AG04449 (cell line): Measurements from ENCODE around the gene TRABD2A.

Source experiments
- CTCF ChIA-PET: fragments of 350-600 bp; formaldehyde crosslinking; extraction: SDS; loops from one replicate; lab custom pipeline; 2021; ENCODE audit warnings: antibody characterized with exemption; lab: Yijun Ruan, JAX
- POLR2A ChIA-PET: fragments of 400-600, 350-600 bp; formaldehyde crosslinking; extraction: SDS; loops from one replicate; lab custom pipeline; 2020; ENCODE audit warnings: antibody characterized with exemption, inconsistent platforms; lab: Yijun Ruan, JAX
- DNase-seq: peaks from one replicate; pipeline ENCODE4 v3.0.0-alpha.2; 2010; ENCODE audit warnings: low read depth, low spot score
- H3K4me3 ChIP-seq: 2 replicates; pipeline ENCODE4 v1.5.1; 2011; ENCODE audit warnings: low read depth, mild to moderate bottlenecking, control low read depth, low read length
- TF ChIP-seq, protein P1 (sequence below): IDR thresholded peaks from one replicate; pipeline ENCODE4 v1.5.1; 2011; ENCODE audit warnings: mild to moderate bottlenecking, moderate library complexity, low read length, control low read depth, inconsistent platforms; ENCODE audit not compliant: insufficient read depth; ENCODE audit errors: missing control alignments

TRABD2A gene

DNA sequence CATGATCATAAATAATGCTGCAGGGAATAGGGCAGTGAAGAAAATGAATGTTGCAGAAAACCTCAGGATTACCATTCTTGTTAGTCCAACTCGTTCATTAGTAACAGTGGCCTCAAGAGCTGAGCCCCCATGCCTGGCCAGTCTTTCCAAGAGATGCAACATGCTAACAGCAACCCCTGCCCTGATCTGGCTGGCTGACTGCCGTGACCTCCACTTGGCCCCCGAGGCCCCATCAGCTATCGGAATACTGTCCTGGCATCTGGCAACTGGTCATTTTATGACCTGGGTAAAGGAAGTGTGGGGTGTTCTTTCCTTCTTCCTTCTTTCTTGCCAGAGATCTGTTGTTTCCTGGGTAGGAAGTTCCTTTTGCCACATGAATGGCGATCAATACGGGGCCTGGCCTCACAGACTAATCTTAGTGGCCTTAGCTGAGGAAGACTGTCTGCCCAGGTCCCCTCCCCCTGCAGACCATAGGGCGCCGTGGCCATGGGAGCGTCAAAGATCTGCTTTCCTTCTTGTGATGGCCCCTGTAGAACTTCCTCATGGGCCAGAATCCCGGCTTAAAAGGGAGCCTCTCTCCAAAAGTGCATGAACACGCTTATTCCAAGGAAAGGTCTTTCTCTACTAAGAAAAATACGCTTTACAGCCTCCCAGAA lies 10.6 kb upstream of the TRABD2A start:
- DNase-seq: no peak
- ChIA-PET CTCF (interaction anchor here (1.1 to 5.6 kb wide), 2 partner anchors 9 to 34 kb away, joined by 4 to 33 read pairs; no protein-coding TSS in a partner anchor), POLR2A (no interaction called here)
- TF ChIP-seq, protein P1, sequence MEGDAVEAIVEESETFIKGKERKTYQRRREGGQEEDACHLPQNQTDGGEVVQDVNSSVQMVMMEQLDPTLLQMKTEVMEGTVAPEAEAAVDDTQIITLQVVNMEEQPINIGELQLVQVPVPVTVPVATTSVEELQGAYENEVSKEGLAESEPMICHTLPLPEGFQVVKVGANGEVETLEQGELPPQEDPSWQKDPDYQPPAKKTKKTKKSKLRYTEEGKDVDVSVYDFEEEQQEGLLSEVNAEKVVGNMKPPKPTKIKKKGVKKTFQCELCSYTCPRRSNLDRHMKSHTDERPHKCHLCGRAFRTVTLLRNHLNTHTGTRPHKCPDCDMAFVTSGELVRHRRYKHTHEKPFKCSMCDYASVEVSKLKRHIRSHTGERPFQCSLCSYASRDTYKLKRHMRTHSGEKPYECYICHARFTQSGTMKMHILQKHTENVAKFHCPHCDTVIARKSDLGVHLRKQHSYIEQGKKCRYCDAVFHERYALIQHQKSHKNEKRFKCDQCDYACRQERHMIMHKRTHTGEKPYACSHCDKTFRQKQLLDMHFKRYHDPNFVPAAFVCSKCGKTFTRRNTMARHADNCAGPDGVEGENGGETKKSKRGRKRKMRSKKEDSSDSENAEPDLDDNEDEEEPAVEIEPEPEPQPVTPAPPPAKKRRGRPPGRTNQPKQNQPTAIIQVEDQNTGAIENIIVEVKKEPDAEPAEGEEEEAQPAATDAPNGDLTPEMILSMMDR: no peak
- no peak overlapping the region for H3K4me3 ChIP-seq

GRCh38 chr2:84889332-84889731 lies 8.4 kb upstream of the TRABD2A start:
- TF ChIP-seq, protein P1: no peak
- no peak overlapping the region for H3K4me3 ChIP-seq
- ChIA-PET CTCF (interaction anchor here (0.9 to 5.6 kb wide), 5 partner anchors 9 to 396 kb away, joined by 3 to 33 read pairs (median 3); partner anchors contain the start of gene TRABD2A), POLR2A (interaction anchor here (1.0 to 1.6 kb wide), 2 partner anchors 9 to 81 kb away, joined by 3 to 5 read pairs; no protein-coding TSS in a partner anchor)
- DNase-seq: no peak

- ChIA-PET CTCF (interaction anchor here (1.0 to 5.6 kb wide), 6 partner anchors 9 to 395 kb away, joined by 3 to 33 read pairs (median 5); partner anchors contain the start of gene TRABD2A), POLR2A (interaction anchor here (0.7 to 1.6 kb wide), 4 partner anchors 9 to 81 kb away, joined by 3 to 9 read pairs (median 6); partner anchors contain the start of gene TMSB10)
- peak overlapping the region; percentile 33 for H3K4me3 ChIP-seq
- TF ChIP-seq, protein P1: no peak
- no peak for DNase-seq
Measured at GRCh38 chr2:84888401-84889276, 7.8 kb upstream of the TRABD2A start.

- DNase-seq: no peak
- H3K4me3 ChIP-seq: no peak overlapping the region
- POLR2A ChIA-PET: interaction anchor here (1.1 kb wide), 1 partner anchor 34 kb away, joined by 3 read pairs; no protein-coding TSS in a partner anchor
- CTCF ChIA-PET: interaction anchor here (1.0 to 5.6 kb wide), 5 partner anchors 11 to 361 kb away, joined by 3 to 33 read pairs (median 3); no protein-coding TSS in a partner anchor
- TF ChIP-seq, protein P1: no peak
Measured at GRCh38 chr2:84886791-84887190, 5.9 kb upstream of the TRABD2A start.

DNA sequence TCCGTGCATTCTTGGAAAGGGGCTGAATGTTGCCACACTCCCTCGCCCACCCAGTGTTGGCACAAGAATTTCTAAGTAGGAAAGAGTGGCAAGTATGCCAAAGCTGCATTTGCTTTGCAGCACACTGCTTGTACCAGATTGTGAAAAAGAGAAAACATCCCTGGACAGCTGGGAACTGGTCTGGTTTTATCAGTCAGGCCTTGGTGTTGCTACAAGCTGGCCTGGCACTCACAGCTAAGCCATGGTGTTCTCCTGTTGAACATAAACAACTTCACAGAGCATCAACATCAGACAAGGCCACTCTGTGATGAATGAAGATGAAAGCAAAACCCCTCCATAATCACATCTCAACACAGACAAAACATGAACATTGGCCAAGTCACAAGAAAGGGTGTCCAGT lies 4.2 kb upstream of the TRABD2A start:
- TF ChIP-seq, protein P1: no peak
- DNase-seq: no peak
- POLR2A ChIA-PET: no interaction called here
- CTCF ChIA-PET: interaction anchor here (1.1 to 1.7 kb wide), 4 partner anchors 8 to 391 kb away, joined by 3 to 8 read pairs (median 3); no protein-coding TSS in a partner anchor
- H3K4me3 ChIP-seq: no peak overlapping the region
